Upper lobe of left lung (tissue), 4 donors: ENCODE measurements around the gene GLMP.

ENCODE experiments used
- POLR2A ChIP-seq, 4 donors: fragments of 450-650 bp; IDR thresholded peaks; one replicate each; pipeline ENCODE4 v1.5.1; 2016 to 2017; ENCODE audit warnings: antibody characterized with exemption in 4 of 4, mild to moderate bottlenecking in 2 of 4
- POLR2AphosphoS5 ChIP-seq, 2 donors: sonication (generic); formaldehyde crosslinking; IDR thresholded peaks; one replicate each; pipeline ENCODE4 v1.5.1; 2017; ENCODE audit warnings: antibody characterized with exemption in 2 of 2
- TF ChIP-seq, protein P1 (sequence below), 6 experiments: fragments of 450-650 bp in 4 of 6; fragments of 200-600 bp in 2 of 6; sonication (generic) in 2 of 6; IDR thresholded peaks; one replicate each; pipeline ENCODE4 v1.5.1; 2016 to 2019; ENCODE audit warnings: antibody characterized with exemption in 6 of 6

DNA sequence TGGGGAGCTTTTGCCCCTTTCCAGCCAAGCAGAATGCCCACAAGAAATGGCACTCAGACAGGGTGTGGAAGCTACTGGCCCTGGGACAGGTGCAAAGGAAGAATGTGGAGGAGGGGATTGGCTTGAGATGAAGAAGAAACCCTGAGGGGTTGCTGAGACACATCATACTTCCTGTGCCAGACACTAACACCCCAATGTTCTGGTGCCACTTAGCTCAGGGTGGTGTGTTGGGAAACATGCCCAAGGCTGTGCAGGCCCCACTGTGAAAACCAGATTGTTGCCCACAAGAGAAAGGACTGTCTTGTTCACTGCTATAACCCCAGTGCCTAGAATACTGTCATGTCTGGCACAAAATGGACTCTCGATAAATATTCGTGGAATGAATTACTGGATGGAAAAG, 37.8 kb downstream of the GLMP start:
- TF ChIP-seq, protein P1, sequence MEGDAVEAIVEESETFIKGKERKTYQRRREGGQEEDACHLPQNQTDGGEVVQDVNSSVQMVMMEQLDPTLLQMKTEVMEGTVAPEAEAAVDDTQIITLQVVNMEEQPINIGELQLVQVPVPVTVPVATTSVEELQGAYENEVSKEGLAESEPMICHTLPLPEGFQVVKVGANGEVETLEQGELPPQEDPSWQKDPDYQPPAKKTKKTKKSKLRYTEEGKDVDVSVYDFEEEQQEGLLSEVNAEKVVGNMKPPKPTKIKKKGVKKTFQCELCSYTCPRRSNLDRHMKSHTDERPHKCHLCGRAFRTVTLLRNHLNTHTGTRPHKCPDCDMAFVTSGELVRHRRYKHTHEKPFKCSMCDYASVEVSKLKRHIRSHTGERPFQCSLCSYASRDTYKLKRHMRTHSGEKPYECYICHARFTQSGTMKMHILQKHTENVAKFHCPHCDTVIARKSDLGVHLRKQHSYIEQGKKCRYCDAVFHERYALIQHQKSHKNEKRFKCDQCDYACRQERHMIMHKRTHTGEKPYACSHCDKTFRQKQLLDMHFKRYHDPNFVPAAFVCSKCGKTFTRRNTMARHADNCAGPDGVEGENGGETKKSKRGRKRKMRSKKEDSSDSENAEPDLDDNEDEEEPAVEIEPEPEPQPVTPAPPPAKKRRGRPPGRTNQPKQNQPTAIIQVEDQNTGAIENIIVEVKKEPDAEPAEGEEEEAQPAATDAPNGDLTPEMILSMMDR (IDR thresholded peaks at IDR 0.05), result no peak
- TF ChIP-seq POLR2A (IDR thresholded peaks at IDR 0.05) (no peak), POLR2AphosphoS5 (IDR thresholded peaks at IDR 0.05) (no peak)
